HFFc6 (cell line): ENCODE measurements around the gene SLC30A10. TPM values are rescaled to one million over a fixed set of nuclear protein-coding genes. Genes with fewer than 3 reads are reported as not detected.

Source experiments
- DNase-seq: peaks from one replicate; pipeline ENCODE4 v3.0.0-alpha.2; 2018
- H3K27ac Mint-ChIP-seq: 2 replicates; pipeline ENCODE4 v1.8.0; 2020; ENCODE audit warnings: mild to moderate bottlenecking, mixed read lengths
- H3K27me3 Mint-ChIP-seq: 2 replicates; pipeline ENCODE4 v1.8.0; 2021; ENCODE audit warnings: mild to moderate bottlenecking, moderate library complexity, mixed read lengths; ENCODE audit not compliant: insufficient read depth
- H3K36me3 Mint-ChIP-seq: 2 replicates; pipeline ENCODE4 v1.8.0; 2021; ENCODE audit warnings: low read depth, mixed read lengths
- H3K4me1 Mint-ChIP-seq: 2 replicates; pipeline ENCODE4 v1.8.0; 2020; ENCODE audit warnings: low read depth, mixed read lengths
- H3K4me3 Mint-ChIP-seq: 2 replicates; pipeline ENCODE4 v1.8.0; 2020; ENCODE audit warnings: mild to moderate bottlenecking, moderate library complexity, mixed read lengths
- H3K9me3 Mint-ChIP-seq: 2 replicates; pipeline ENCODE4 v1.8.0; 2020; ENCODE audit warnings: mild to moderate bottlenecking, mixed read lengths
- CTCF ChIP-seq: fragments of 200-600 bp; sonication (generic); IDR thresholded peaks from 2 replicates; pipeline ENCODE4 v1.5.0; 2021; ENCODE audit warnings: antibody characterized with exemption, mild to moderate bottlenecking
- total RNA-seq, 6 experiments: library from RNA; stranded (reverse); fragmentation: NEBNext Ultra II Directional; extraction: Animal tissue kit (Norgen Biotek cat#: 25700); gene quantifications; 2 replicates in 1 of 6; 3 replicates in 5 of 6; pipeline ENCODE4 v1.2.3, GENCODE V29; 2021

The SLC30A10 gene
- total RNA-seq, 6 experiments from 2014 or later = not detected

- H3K27me3 Mint-ChIP-seq = peaks cover 1% of the 10 kb centered on the region; the same call in 1 of the 2 replicates
- H3K4me3 Mint-ChIP-seq = no peak overlapping the region
Observed at GRCh38 chr1:219926363-219926998, 1.9 kb downstream of the SLC30A10 start.

GRCh38 chr1:219924342-219924741 lies 4.0 kb downstream of the SLC30A10 start:
- peaks cover 24% of the 10 kb centered on the region for H3K9me3 Mint-ChIP-seq
- peaks cover 1% of the 10 kb centered on the region; the same call in 1 of the 2 replicates for H3K27me3 Mint-ChIP-seq
- DNase-seq = no peak
- no peak for TF ChIP-seq CTCF
- no peak overlapping the region for H3K4me3 Mint-ChIP-seq
- H3K4me1 Mint-ChIP-seq = no peaks in the 10 kb centered on the region
- no peak overlapping the region for H3K27ac Mint-ChIP-seq
- no peaks in the 10 kb centered on the region for H3K36me3 Mint-ChIP-seq

More at GRCh38 chr1:219926363-219926998, 1.9 kb downstream of the SLC30A10 start:
- Mint-ChIP-seq H3K9me3 (peaks cover 22% of the 10 kb centered on the region), H3K4me1 (no peaks in the 10 kb centered on the region), H3K36me3 (no peaks in the 10 kb centered on the region), H3K27ac (no peak overlapping the region)
- no peak for DNase-seq
- TF ChIP-seq CTCF = no peak

- H3K36me3 Mint-ChIP-seq = no peaks in the 10 kb centered on the region
- peaks cover 17% of the 10 kb centered on the region for H3K9me3 Mint-ChIP-seq
- no peak for TF ChIP-seq CTCF
- H3K27me3 Mint-ChIP-seq = no peaks in the 10 kb centered on the region; the same call in 1 of the 2 replicates
- DNase-seq = peak; percentile 3
- no peak overlapping the region for H3K4me3 Mint-ChIP-seq
- H3K27ac Mint-ChIP-seq = no peak overlapping the region
- no peaks in the 10 kb centered on the region for H3K4me1 Mint-ChIP-seq
Observed at GRCh38 chr1:219917851-219918466, 10.4 kb downstream of the SLC30A10 start.

GRCh38 chr1:219917281-219917680 lies 11.1 kb downstream of the SLC30A10 start:
- no peak for TF ChIP-seq CTCF
- H3K27ac Mint-ChIP-seq = no peak overlapping the region
- DNase-seq = no peak
- H3K9me3 Mint-ChIP-seq = peaks cover 17% of the 10 kb centered on the region
- no peak overlapping the region for H3K4me3 Mint-ChIP-seq
- no peaks in the 10 kb centered on the region for H3K4me1 Mint-ChIP-seq
- H3K27me3 Mint-ChIP-seq = no peaks in the 10 kb centered on the region
- no peaks in the 10 kb centered on the region for H3K36me3 Mint-ChIP-seq

GRCh38 chr1:219916257-219916656 lies 12.1 kb downstream of the SLC30A10 start:
- TF ChIP-seq CTCF = no peak
- Mint-ChIP-seq H3K36me3 (no peaks in the 10 kb centered on the region), H3K4me1 (no peaks in the 10 kb centered on the region), H3K9me3 (peaks cover 15% of the 10 kb centered on the region), H3K4me3 (no peak overlapping the region), H3K27ac (no peak overlapping the region), H3K27me3 (no peaks in the 10 kb centered on the region)
- DNase-seq = no peak
